Cardiac muscle cell (in vitro differentiated cells and primary cell): ENCODE results near the gene ANKRD44. TPM values are rescaled to one million over a fixed set of nuclear protein-coding genes. Genes with fewer than 3 reads are reported as not detected.
"Not testable (repeated sequence)": the region's sequence is repeated elsewhere in the genome, so short reads cannot be mapped to it uniquely, and the experiment has no call there.

Experiments
- DNase-seq, 2 donors: peaks; one replicate each; pipeline versions ENCODE4 v3.0.0 to v3.0.0-alpha.2; 2010 to 2017; ENCODE audit warnings: low read depth in 1 of 2, low spot score in 1 of 2
- H3K27ac ChIP-seq: fragments of 200-600 bp; sonication (generic); 2 replicates; pipeline ENCODE4 v1.5.1; 2016
- H3K27me3 ChIP-seq: fragments of 200-600 bp; sonication (generic); 2 replicates; pipeline ENCODE4 v1.6.0; 2016; ENCODE audit warnings: control low read depth
- H3K36me3 ChIP-seq: fragments of 200-600 bp; sonication (generic); 2 replicates; pipeline ENCODE4 v1.5.1; 2016; ENCODE audit warnings: control low read depth
- H3K4me1 ChIP-seq: fragments of 200-600 bp; sonication (generic); 2 replicates; pipeline ENCODE4 v1.8.1; 2017; ENCODE audit warnings: low read depth, mild to moderate bottlenecking, mixed run types
- H3K4me3 ChIP-seq: fragments of 200-600 bp; sonication (generic); 2 replicates; pipeline ENCODE4 v1.5.1; 2016; ENCODE audit warnings: mild to moderate bottlenecking
- H3K9me3 ChIP-seq: fragments of 200-600 bp; sonication (generic); 2 replicates; pipeline ENCODE4 v1.5.1; 2017; ENCODE audit warnings: low read depth, mild to moderate bottlenecking, control low read depth
- CTCF ChIP-seq: IDR thresholded peaks from 2 replicates; pipeline ENCODE4 v1.5.1; 2012; ENCODE audit warnings: low read depth, mild to moderate bottlenecking, low read length
- polyA plus RNA-seq: library from polyadenylated mRNA; unstranded; fragments of >200 nt; fragmentation: Nextera tagmentation; extraction: Ambion mirVana; gene quantifications from 2 replicates; pipeline ENCODE4 v1.2.1, GENCODE V29; 2016
- total RNA-seq: library from RNA; depleted of rRNA; stranded (reverse); fragments of >200 nt; gene quantifications from 2 replicates; pipeline ENCODE4 v1.2.3, GENCODE V29; 2016

Gene ANKRD44
- total and polyA plus RNA-seq, 2 experiments from 2014 or later = 4.0 to 5.0 TPM

- DNase-seq = no peak
- Histone ChIP-seq H3K4me3 (no peak overlapping the region), H3K9me3 (no peaks in the 10 kb centered on the region), H3K27me3 (no peaks in the 10 kb centered on the region), H3K4me1 (no peaks in the 10 kb centered on the region), H3K36me3 (no peaks in the 10 kb centered on the region), H3K27ac (no peak overlapping the region)
- TF ChIP-seq CTCF = no peak
Measured at GRCh38 chr2:197241596-197241995, 69.0 kb downstream of the ANKRD44 start.

DNA sequence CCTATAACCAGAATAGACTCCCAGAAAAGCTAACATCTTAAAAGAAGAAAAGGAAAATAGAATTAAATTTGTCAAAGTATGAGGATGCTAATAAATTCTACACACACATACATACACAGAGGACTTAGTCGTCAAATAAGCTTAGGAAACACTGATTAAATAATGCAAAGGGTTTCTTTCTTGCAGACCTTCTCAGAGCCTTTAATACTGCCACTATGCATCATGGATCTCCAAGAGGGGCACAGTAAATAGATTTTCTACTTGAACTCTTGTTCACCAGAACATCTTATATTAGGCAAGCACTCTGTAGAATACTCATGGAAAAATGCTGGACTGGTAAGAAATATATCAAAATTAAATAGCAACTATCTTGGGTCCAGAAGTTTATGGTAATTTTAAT, 69.4 kb downstream of the ANKRD44 start:
- DNase-seq = no peak
- H3K27ac ChIP-seq = no peak overlapping the region
- no peak for TF ChIP-seq CTCF
- no peaks in the 10 kb centered on the region for H3K36me3 ChIP-seq
- H3K9me3 ChIP-seq = no peaks in the 10 kb centered on the region
- H3K4me1 ChIP-seq = no peaks in the 10 kb centered on the region
- no peak overlapping the region for H3K4me3 ChIP-seq
- no peaks in the 10 kb centered on the region for H3K27me3 ChIP-seq

DNA sequence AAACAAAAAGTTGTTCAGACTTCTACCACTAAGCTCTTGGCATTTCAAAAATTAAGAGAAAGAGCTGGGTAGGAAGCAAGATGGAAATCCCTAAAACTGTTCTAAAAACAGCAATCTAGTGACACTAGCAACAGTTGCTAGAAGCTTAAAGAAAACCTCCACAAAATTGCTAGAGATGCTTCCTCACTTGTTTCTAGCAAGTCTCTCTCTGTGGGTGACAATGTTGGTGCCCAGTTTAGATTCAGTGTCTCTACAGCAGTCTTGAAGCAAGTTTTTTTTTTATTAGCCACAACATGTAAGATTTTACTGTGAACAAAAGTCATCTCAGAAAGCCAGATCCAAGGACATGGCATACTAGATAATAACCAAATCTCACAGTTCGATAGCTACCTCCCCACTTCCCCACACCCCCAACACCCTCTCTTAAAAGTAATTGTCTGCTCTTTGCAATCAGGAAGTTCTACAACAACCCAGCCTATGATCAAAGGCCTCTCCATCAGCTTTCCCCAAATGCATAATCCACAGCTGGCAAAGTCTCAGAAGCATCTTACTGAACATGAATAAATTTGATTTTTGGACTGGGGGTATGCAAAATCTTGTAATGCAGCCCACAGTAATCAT, 70.0 kb downstream of the ANKRD44 start:
- TF ChIP-seq CTCF = no peak
- no peak for DNase-seq
- H3K4me3 ChIP-seq = no peak overlapping the region
- no peaks in the 10 kb centered on the region for H3K4me1 ChIP-seq
- no peaks in the 10 kb centered on the region for H3K36me3 ChIP-seq
- no peaks in the 10 kb centered on the region for H3K27me3 ChIP-seq
- H3K27ac ChIP-seq = no peak overlapping the region
- no peaks in the 10 kb centered on the region for H3K9me3 ChIP-seq

GRCh38 chr2:197240018-197240417, 70.6 kb downstream of the ANKRD44 start:
- not testable (repeated sequence) for H3K4me3 ChIP-seq, H3K36me3 ChIP-seq, DNase-seq, H3K9me3 ChIP-seq, H3K4me1 ChIP-seq, H3K27ac ChIP-seq, H3K27me3 ChIP-seq

GRCh38 chr2:197239434-197239833, 71.1 kb downstream of the ANKRD44 start:
- no peak for TF ChIP-seq CTCF
- Histone ChIP-seq H3K27me3 (no peaks in the 10 kb centered on the region), H3K27ac (no peak overlapping the region), H3K4me3 (no peak overlapping the region), H3K4me1 (no peaks in the 10 kb centered on the region), H3K36me3 (no peaks in the 10 kb centered on the region), H3K9me3 (no peaks in the 10 kb centered on the region)
- no peak for DNase-seq

DNA sequence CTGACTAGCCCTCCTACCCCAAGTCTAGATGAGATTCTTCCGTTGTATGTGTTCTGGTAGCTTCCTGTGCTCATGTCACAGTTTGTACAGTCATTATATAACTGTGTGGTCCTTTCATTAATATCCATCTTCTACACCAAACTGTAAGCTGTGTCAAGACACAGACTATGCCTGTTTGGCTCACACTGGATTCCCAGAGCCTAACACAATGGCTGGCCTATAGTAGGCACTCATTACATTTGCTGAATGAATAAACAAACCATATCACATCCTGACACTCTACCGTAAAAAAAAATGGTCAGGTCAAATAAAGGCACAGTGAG, 72.6 kb downstream of the ANKRD44 start:
- Histone ChIP-seq H3K27ac (no peak overlapping the region), H3K27me3 (no peaks in the 10 kb centered on the region), H3K36me3 (no peaks in the 10 kb centered on the region), H3K4me3 (no peak overlapping the region), H3K9me3 (no peaks in the 10 kb centered on the region), H3K4me1 (no peaks in the 10 kb centered on the region)
- no peak for DNase-seq
- TF ChIP-seq CTCF = no peak
